A549 (cell line): ENCODE results near the gene NAA20. TPM values are rescaled to one million over a fixed set of nuclear protein-coding genes. Genes with fewer than 3 reads are reported as not detected.

Experiments
- ATAC-seq, 2 experiments: fragments of 200-7000 bp in 1 of 2; fragments of >200 bp in 1 of 2; cut with Nextera tagmentation in 1 of 2; cut with Tn5 transposase in 1 of 2; 3 replicates each; pipeline versions ENCODE4 v1.8.0 to v1.9.1; 2018 to 2020; ENCODE audit warnings: mild to moderate bottlenecking in 1 of 2, moderate library complexity in 1 of 2
- CTCF ChIA-PET: fragments of 300-600 bp; sonication (Branson Sonifier 250); formaldehyde crosslinking; extraction: SDS; loops from one replicate; lab custom pipeline; 2021; ENCODE audit warnings: antibody characterized with exemption, inconsistent platforms; lab: Yijun Ruan, JAX
- POLR2A ChIA-PET: fragments of 350-600 bp; formaldehyde crosslinking; extraction: SDS; loops from one replicate; lab custom pipeline; 2021; ENCODE audit warnings: antibody characterized with exemption, inconsistent platforms; lab: Yijun Ruan, JAX
- DNase-seq, 2 experiments: peaks; one replicate each; pipeline versions ENCODE4 v3.0.0 to v3.0.0-alpha.2; 2011 to 2016; ENCODE audit warnings: low read depth in 1 of 2, low spot score in 1 of 2
- FAIRE-seq: peaks from 2 replicates; lab custom pipeline; 2011; peaks lifted over from hg19 to GRCh38; lab: Jason Lieb, UNC
- H3K27ac ChIP-seq, 2 experiments: fragments of >200 bp; sonication (Bioruptor Twin); formaldehyde crosslinking; 3 replicates each; pipeline ENCODE4 v1.5.1; 2016 to 2017
- H3K4me1 ChIP-seq: fragments of >200 bp; sonication (Bioruptor Twin); formaldehyde crosslinking; 3 replicates; pipeline ENCODE4 v1.6.1; 2016
- H3K4me2 ChIP-seq: fragments of >200 bp; sonication (Bioruptor Twin); formaldehyde crosslinking; 3 replicates; pipeline ENCODE4 v1.6.1; 2016
- H3K4me3 ChIP-seq: fragments of >200 bp; sonication (Bioruptor Twin); formaldehyde crosslinking; 3 replicates; pipeline ENCODE4 v1.5.1; 2016
- H3K9me3 ChIP-seq: fragments of >200 bp; sonication (Bioruptor Twin); formaldehyde crosslinking; 3 replicates; pipeline ENCODE4 v1.6.1; 2016
- BCL3 ChIP-seq: fragments of >200 bp; sonication (Bioruptor Twin); formaldehyde crosslinking; IDR thresholded peaks from 3 replicates; pipeline ENCODE4 v1.6.1; 2016
- BHLHE40 ChIP-seq: IDR thresholded peaks from 2 replicates; pipeline ENCODE4 v1.6.1; 2012; ENCODE audit warnings: low read depth, low read length, inconsistent platforms
- CBX2 ChIP-seq: fragments of 200-600 bp; sonication (generic); IDR thresholded peaks from 2 replicates; pipeline ENCODE4 v1.6.1; 2016; ENCODE audit warnings: low read depth, mild to moderate bottlenecking, borderline replicate concordance
- EHF ChIP-seq: fragments of 250-450 bp; sonication (Bioruptor Pico); IDR thresholded peaks from 2 replicates; pipeline ENCODE4 v1.5.0; 2020; ENCODE audit warnings: mild to moderate bottlenecking
- EHMT2 ChIP-seq: fragments of 200-600 bp; sonication (generic); IDR thresholded peaks from 2 replicates; pipeline ENCODE4 v1.6.1; 2016; ENCODE audit warnings: antibody characterized with exemption, low read depth, mild to moderate bottlenecking, moderate library complexity
- EP300 ChIP-seq, 2 experiments: fragments of >200 bp; sonication (Bioruptor Twin); formaldehyde crosslinking; IDR thresholded peaks; 2 replicates in 1 of 2; 3 replicates in 1 of 2; pipeline ENCODE4 v1.6.1; 2016 to 2017
- FOSB ChIP-seq: fragments of 250-450 bp; sonication (Bioruptor Pico); IDR thresholded peaks from 2 replicates; pipeline ENCODE4 v1.5.0; 2020; ENCODE audit warnings: mild to moderate bottlenecking, moderate library complexity
- HES2 ChIP-seq: fragments of >200 bp; sonication (Bioruptor Twin); formaldehyde crosslinking; IDR thresholded peaks from 2 replicates; pipeline ENCODE4 v1.6.1; 2016
- HOXA7 ChIP-seq: fragments of 250-450 bp; sonication (Bioruptor Pico); IDR thresholded peaks from 2 replicates; pipeline ENCODE4 v1.5.0; 2020; ENCODE audit warnings: mild to moderate bottlenecking, moderate library complexity
- HOXB13 ChIP-seq: fragments of 250-450 bp; sonication (Bioruptor Pico); IDR thresholded peaks from 2 replicates; pipeline ENCODE4 v1.5.0; 2020; ENCODE audit warnings: low read depth, mild to moderate bottlenecking, moderate library complexity
- JUNB ChIP-seq: fragments of >200 bp; sonication (Bioruptor Twin); formaldehyde crosslinking; IDR thresholded peaks from 2 replicates; pipeline ENCODE4 v1.6.1; 2016
- KDM1A ChIP-seq: fragments of 200-600 bp; sonication (generic); IDR thresholded peaks from 2 replicates; pipeline ENCODE4 v1.6.1; 2016; ENCODE audit warnings: low read depth, mild to moderate bottlenecking
- KDM5A ChIP-seq: fragments of 200-600 bp; sonication (generic); IDR thresholded peaks from 2 replicates; pipeline ENCODE4 v1.6.1; 2016; ENCODE audit warnings: antibody characterized with exemption, mild to moderate bottlenecking
- MAZ ChIP-seq: fragments of 150-350 bp; IDR thresholded peaks from 2 replicates; pipeline ENCODE4 v1.6.1; 2014; ENCODE audit warnings: antibody characterized with exemption, low read depth, low read length, borderline replicate concordance
- MYC ChIP-seq: IDR thresholded peaks from 2 replicates; pipeline ENCODE4 v1.6.1; 2012; ENCODE audit warnings: mild to moderate bottlenecking, inconsistent platforms, low read length, improper control_type of control experiment, borderline replicate concordance
- NPAS2 ChIP-seq: fragments of 250-450 bp; sonication (Bioruptor Pico); IDR thresholded peaks from 2 replicates; pipeline ENCODE4 v1.8.0; 2022; ENCODE audit warnings: mild to moderate bottlenecking, moderate library complexity, borderline replicate concordance
- PHF8 ChIP-seq: fragments of 200-600 bp; sonication (generic); IDR thresholded peaks from 2 replicates; pipeline ENCODE4 v1.6.1; 2016; ENCODE audit warnings: low read depth, mild to moderate bottlenecking, antibody characterized with exemption, moderate library complexity, borderline replicate concordance
- RAD21 ChIP-seq, 2 experiments: fragments of >200 bp in 1 of 2; sonication (Bioruptor Twin) in 1 of 2; formaldehyde crosslinking in 1 of 2; IDR thresholded peaks in 1 of 2; conservative IDR thresholded peaks in 1 of 2; 2 replicates in 1 of 2; 3 replicates in 1 of 2; pipeline ENCODE4 v1.6.1; 2012 to 2018; ENCODE audit warnings: inconsistent platforms in 1 of 2
- RCOR1 ChIP-seq: fragments of 150-350 bp; IDR thresholded peaks from 2 replicates; pipeline ENCODE4 v1.6.1; 2014; ENCODE audit warnings: antibody characterized with exemption, low read length, low read depth
- REST ChIP-seq: fragments of 200-600 bp; sonication (generic); IDR thresholded peaks from 2 replicates; pipeline ENCODE4 v1.6.1; 2016; ENCODE audit warnings: antibody characterized with exemption, mild to moderate bottlenecking, moderate library complexity
- SMC3 ChIP-seq: fragments of >200 bp; sonication (Bioruptor Twin); formaldehyde crosslinking; IDR thresholded peaks from 3 replicates; pipeline ENCODE4 v1.6.1; 2018; ENCODE audit warnings: inconsistent platforms
- SREBF2 ChIP-seq: fragments of 450-650 bp; IDR thresholded peaks from 2 replicates; pipeline ENCODE4 v1.6.1; 2014; ENCODE audit warnings: mild to moderate bottlenecking, moderate library complexity
- USF2 ChIP-seq: fragments of 450-650 bp; IDR thresholded peaks from 2 replicates; pipeline ENCODE4 v1.6.1; 2014; ENCODE audit warnings: antibody characterized with exemption
- ZSCAN20 ChIP-seq: fragments of 250-450 bp; sonication (Bioruptor Pico); IDR thresholded peaks from 2 replicates; pipeline ENCODE4 v1.8.0; 2022; ENCODE audit warnings: mild to moderate bottlenecking, moderate library complexity
- WGBS: methylation state at CpG from one replicate; pipeline ENCODE4 v1.1.6; 2017; ENCODE audit errors: missing lambda C conversion rate; 5-methylcytosine and 5-hydroxymethylcytosine counted together
- polyA plus RNA-seq, 4 experiments: library from polyadenylated mRNA; depleted of rRNA in 3 of 4; stranded (reverse); fragments of >200 nt; fragmentation: RNase III in 1 of 4; extraction: RNeasy Plus Mini Kit Qiagen cat#74134 plus additional on column Dnase treatment in 1 of 4; gene quantifications; 2 replicates in 3 of 4; 3 replicates in 1 of 4; pipeline ENCODE4 v1.2.3, GENCODE V29; 2011 to 2017

NAA20 gene
- polyA plus RNA-seq, 2 of the 4 experiments (the other 2 are of a cell fraction), result 175 to 219 TPM

- POLR2A ChIA-PET, result interaction anchor here (0.7 kb wide), 1 partner anchor 24 kb away, joined by 3 read pairs; no protein-coding TSS in a partner anchor
Observed at GRCh38 chr20:19998990-19999705, 18.0 kb upstream of the NAA20 start.

GRCh38 chr20:20000211-20000968 lies 16.8 kb upstream of the NAA20 start:
- DNase-seq (no peak), ATAC-seq (no peak), FAIRE-seq (no peak)
- no peak overlapping the region for H3K4me3 ChIP-seq
- no peaks in the 10 kb centered on the region for H3K9me3 ChIP-seq
- CTCF ChIA-PET, result interaction anchor here (1.0 to 8.1 kb wide), 6 partner anchors 8 to 313 kb away, joined by 4 to 80 read pairs (median 6); no protein-coding TSS in a partner anchor
- no peak overlapping the region for H3K4me2 ChIP-seq
- WGBS, result 95% methylated on average over 14 of the region's 14 CpGs
- H3K4me1 ChIP-seq, result peaks cover 4% of the 10 kb centered on the region; the same call in 2 of the 3 replicates
- TF ChIP-seq FOSB (CRISPR knock-in tag) (no peak), CBX2 (no peak), HOXA7 (CRISPR knock-in tag) (no peak), BHLHE40 (no peak), ZSCAN20 (CRISPR knock-in tag) (no peak), JUNB (no peak), EHF (CRISPR knock-in tag) (no peak), REST (no peak), SMC3 (no peak), HOXB13 (CRISPR knock-in tag) (no peak), MYC (no peak), RCOR1 (no peak), RAD21 (conservative IDR thresholded peaks at IDR 0.05 in 1 of 2, IDR thresholded peaks at IDR 0.05 in 1 of 2) (no peak), USF2 (no peak), SREBF2 (no peak), KDM1A (no peak), EHMT2 (no peak)
- H3K27ac ChIP-seq, result no peak overlapping the region
- POLR2A ChIA-PET, result no interaction called here

More at GRCh38 chr20:19998990-19999705, 18.0 kb upstream of the NAA20 start:
- no peak for ATAC-seq
- no peak for DNase-seq
- Histone ChIP-seq H3K4me2 (no peak overlapping the region), H3K27ac (no peak overlapping the region), H3K4me1 (peaks cover 16% of the 10 kb centered on the region), H3K4me3 (no peak overlapping the region), H3K9me3 (no peaks in the 10 kb centered on the region)
- no peak for FAIRE-seq
- CTCF ChIA-PET, result interaction anchor here (1.3 to 8.1 kb wide), 7 partner anchors 9 to 312 kb away, joined by 3 to 80 read pairs (median 7); no protein-coding TSS in a partner anchor
- 85% methylated on average over 7 of the region's 7 CpGs for WGBS
- TF ChIP-seq PHF8 (no peak), BCL3 (no peak), HES2 (no peak), HOXA7 (CRISPR knock-in tag) (no peak), FOSB (CRISPR knock-in tag) (no peak), MAZ (no peak), RCOR1 (no peak), EP300 (IDR thresholded peaks at IDR 0.05) (no peak), RAD21 (conservative IDR thresholded peaks at IDR 0.05 in 1 of 2, IDR thresholded peaks at IDR 0.05 in 1 of 2) (no peak), SREBF2 (no peak), CBX2 (no peak), MYC (no peak), EHF (CRISPR knock-in tag) (no peak), NPAS2 (no peak), KDM5A (no peak), SMC3 (no peak)
